SIG-M5 (cell line): ENCODE measurements around the gene OR8U1.
"Not testable (repeated sequence)": the region's sequence is repeated elsewhere in the genome, so short reads cannot be mapped to it uniquely, and the experiment has no call there.

Source experiments
- DNase-seq: peaks from one replicate; lab custom pipeline; 2025; lab: John Stamatoyannopoulos, UW

The OR8U1 gene

GRCh38 chr11:56375324-56375723 is at the start of gene OR8U1:
TSS of gene OR8U1 (plus strand) at chr11:56375624. CDS start at chr11:56375624, 0 bp downstream.
- no peak for DNase-seq

- DNase-seq, result no peak
Measured at GRCh38 chr11:56331861-56332491, 43.4 kb upstream of the OR8U1 start.

- DNase-seq, result no peak
Measured at GRCh38 chr11:56333156-56333555, 42.3 kb upstream of the OR8U1 start.

- DNase-seq, result no peak
Measured at GRCh38 chr11:56340289-56340688, 35.1 kb upstream of the OR8U1 start.

GRCh38 chr11:56345739-56346138 is 29.7 kb upstream of the OR8U1 start, which contains the start of gene OR8K1:
TSS of gene OR8K1 (plus strand) at chr11:56346039. CDS start at chr11:56346039, 0 bp downstream.
- no peak for DNase-seq

- DNase-seq, result no peak
Measured at GRCh38 chr11:56353991-56354390, 21.4 kb upstream of the OR8U1 start, which contains the start of gene OR8J1. TSS of gene OR8J1 (plus strand) at chr11:56354291. CDS start at chr11:56360247, 5,956 bp downstream.

- no peak for DNase-seq
Measured at GRCh38 chr11:56380120-56380519, 4.7 kb downstream of the OR8U1 start.

GRCh38 chr11:56394381-56394780 is 19.0 kb downstream of the OR8U1 start:
- DNase-seq, result no peak

- DNase-seq, result no peak
Measured at GRCh38 chr11:56396047-56396446, 20.6 kb downstream of the OR8U1 start.

GRCh38 chr11:56401858-56402461 is 26.5 kb downstream of the OR8U1 start:
- DNase-seq, result not testable (repeated sequence)

- no peak for DNase-seq
Measured at GRCh38 chr11:56404393-56404792, 29.0 kb downstream of the OR8U1 start.

GRCh38 chr11:56410801-56411200 is 35.4 kb downstream of the OR8U1 start:
- no peak for DNase-seq

- DNase-seq, result no peak
Measured at GRCh38 chr11:56412396-56412795, 37.0 kb downstream of the OR8U1 start, which contains the start of gene OR5AL1. TSS of gene OR5AL1 (plus strand) at chr11:56412696.
